OCI-LY3 (cell line): ENCODE results near the gene ZNF275.

ENCODE experiments used
- H2AFZ ChIP-seq: fragments of 200-600, 300-600 bp; shearing (Covaris generic); 2 replicates; pipeline ENCODE4 v1.6.0; 2014; ENCODE audit warnings: antibody characterized with exemption, low read depth, low read length
- H3K27ac ChIP-seq: fragments of 200-600, 300-600 bp; sonication (generic); 2 replicates; pipeline ENCODE4 v1.5.1; 2014; ENCODE audit warnings: mild to moderate bottlenecking, low read length, moderate library complexity, mixed read lengths
- H3K27me3 ChIP-seq: fragments of 200-600, 300-600 bp; sonication (generic); 2 replicates; pipeline ENCODE4 v1.6.1; 2014; ENCODE audit warnings: low read depth, low read length, mixed read lengths
- H3K36me3 ChIP-seq: fragments of 200-600, 300-600 bp; sonication (generic); replicated peaks from 2 replicates; pipeline ENCODE3; 2014; ENCODE audit warnings: low read depth, low read length, mixed read lengths
- H3K4me1 ChIP-seq: fragments of 300-600, 200-600 bp; sonication (generic); 2 replicates; pipeline ENCODE4 v1.6.1; 2014; ENCODE audit warnings: low read length, mixed read lengths
- H3K4me2 ChIP-seq: fragments of 200-600, 300-600 bp; sonication (generic); 2 replicates; pipeline ENCODE4 v1.6.1; 2014; ENCODE audit warnings: low read length, mixed read lengths
- H3K4me3 ChIP-seq: fragments of 300-600, 200-600 bp; sonication (generic); 2 replicates; pipeline ENCODE4 v1.5.1; 2014; ENCODE audit warnings: antibody characterized with exemption, mild to moderate bottlenecking, low read length, moderate library complexity
- H3K79me2 ChIP-seq: fragments of 300-600, 200-600 bp; shearing (Covaris generic); 2 replicates; pipeline ENCODE4 v1.6.1; 2014; ENCODE audit warnings: mild to moderate bottlenecking, low read length, mixed read lengths
- H3K9ac ChIP-seq: fragments of 300-600, 200-600 bp; shearing (Covaris generic); 2 replicates; pipeline ENCODE4 v1.6.0; 2014; ENCODE audit warnings: mild to moderate bottlenecking, low read length, moderate library complexity
- H3K9me3 ChIP-seq: fragments of 200-600, 300-600 bp; shearing (Covaris generic); 2 replicates; pipeline ENCODE4 v1.6.1; 2014; ENCODE audit warnings: low read length, mixed read lengths; ENCODE audit not compliant: insufficient read depth
- H4K20me1 ChIP-seq: fragments of 200-600, 300-600 bp; sonication (generic); 2 replicates; pipeline ENCODE4 v1.6.1; 2016; ENCODE audit warnings: low read length, mixed read lengths; ENCODE audit not compliant: insufficient read depth
- EZH2phosphoT487 ChIP-seq: fragments of 200-600 bp; shearing (Covaris generic); IDR thresholded peaks from 2 replicates; pipeline ENCODE4 v1.6.1; 2018; ENCODE audit warnings: antibody characterized with exemption, mixed run types, low read depth
- TF ChIP-seq, protein P1 (sequence below): fragments of 200-600, 300-600 bp; sonication (generic); IDR thresholded peaks from 2 replicates; pipeline ENCODE4 v1.5.1; 2014; ENCODE audit warnings: antibody characterized with exemption, low read length, low read depth

Gene ZNF275

DNA sequence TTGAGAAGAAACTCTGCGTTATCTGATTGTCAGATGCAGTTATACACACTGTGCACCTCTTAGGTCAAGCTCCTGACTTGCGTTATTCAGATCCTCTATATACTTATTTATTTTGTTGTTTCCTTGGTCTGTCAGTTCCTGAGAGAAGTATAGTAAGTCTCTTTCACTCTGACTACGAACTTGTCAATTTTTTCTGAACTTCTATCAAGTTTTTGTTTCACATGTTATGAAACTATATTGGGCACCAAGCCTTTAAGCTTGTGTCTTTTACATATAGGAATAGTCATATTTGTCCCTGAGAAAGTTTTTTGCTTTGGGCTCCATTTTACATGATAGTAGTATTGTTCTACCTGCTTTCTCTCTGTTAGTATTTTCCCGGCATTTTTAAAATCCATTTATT lies 31.7 kb downstream of the ZNF275 start:
- H3K27me3 ChIP-seq = no peaks in the 10 kb centered on the region
- no peak for TF ChIP-seq EZH2phosphoT487
- TF ChIP-seq, protein P1, sequence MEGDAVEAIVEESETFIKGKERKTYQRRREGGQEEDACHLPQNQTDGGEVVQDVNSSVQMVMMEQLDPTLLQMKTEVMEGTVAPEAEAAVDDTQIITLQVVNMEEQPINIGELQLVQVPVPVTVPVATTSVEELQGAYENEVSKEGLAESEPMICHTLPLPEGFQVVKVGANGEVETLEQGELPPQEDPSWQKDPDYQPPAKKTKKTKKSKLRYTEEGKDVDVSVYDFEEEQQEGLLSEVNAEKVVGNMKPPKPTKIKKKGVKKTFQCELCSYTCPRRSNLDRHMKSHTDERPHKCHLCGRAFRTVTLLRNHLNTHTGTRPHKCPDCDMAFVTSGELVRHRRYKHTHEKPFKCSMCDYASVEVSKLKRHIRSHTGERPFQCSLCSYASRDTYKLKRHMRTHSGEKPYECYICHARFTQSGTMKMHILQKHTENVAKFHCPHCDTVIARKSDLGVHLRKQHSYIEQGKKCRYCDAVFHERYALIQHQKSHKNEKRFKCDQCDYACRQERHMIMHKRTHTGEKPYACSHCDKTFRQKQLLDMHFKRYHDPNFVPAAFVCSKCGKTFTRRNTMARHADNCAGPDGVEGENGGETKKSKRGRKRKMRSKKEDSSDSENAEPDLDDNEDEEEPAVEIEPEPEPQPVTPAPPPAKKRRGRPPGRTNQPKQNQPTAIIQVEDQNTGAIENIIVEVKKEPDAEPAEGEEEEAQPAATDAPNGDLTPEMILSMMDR = no peak
- no peaks in the 10 kb centered on the region for H3K36me3 ChIP-seq
- H3K4me2 ChIP-seq = no peak overlapping the region
- no peaks in the 10 kb centered on the region for H3K9me3 ChIP-seq
- no peak overlapping the region for H2AFZ ChIP-seq
- no peaks in the 10 kb centered on the region for H4K20me1 ChIP-seq
- H3K27ac ChIP-seq = no peak overlapping the region
- H3K9ac ChIP-seq = no peak overlapping the region
- H3K4me1 ChIP-seq = peaks cover 6% of the 10 kb centered on the region
- no peak overlapping the region for H3K4me3 ChIP-seq
- H3K79me2 ChIP-seq = no peaks in the 10 kb centered on the region

DNA sequence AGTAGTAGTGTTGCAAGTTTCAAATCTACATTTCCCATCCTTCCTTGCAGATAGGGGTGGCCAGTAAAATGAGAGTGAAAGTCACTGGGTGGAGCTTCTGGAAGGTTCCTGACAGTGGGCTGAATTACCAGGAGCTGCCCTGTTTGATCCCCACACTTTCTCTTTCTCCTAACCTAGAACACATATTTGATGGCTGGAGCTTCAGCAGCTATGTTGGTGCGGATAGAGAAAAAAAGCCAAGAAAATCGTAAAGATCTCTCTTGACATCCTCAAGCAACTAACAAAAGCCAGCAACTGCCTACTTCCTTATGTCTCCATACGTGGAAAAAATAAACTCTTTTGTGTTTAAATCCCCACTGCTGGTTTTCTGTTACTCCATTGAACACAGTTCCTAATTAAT lies 32.2 kb downstream of the ZNF275 start:
- Histone ChIP-seq H4K20me1 (no peaks in the 10 kb centered on the region), H3K27me3 (no peaks in the 10 kb centered on the region)
- TF ChIP-seq, protein P1 = no peak
- no peak for TF ChIP-seq EZH2phosphoT487

DNA sequence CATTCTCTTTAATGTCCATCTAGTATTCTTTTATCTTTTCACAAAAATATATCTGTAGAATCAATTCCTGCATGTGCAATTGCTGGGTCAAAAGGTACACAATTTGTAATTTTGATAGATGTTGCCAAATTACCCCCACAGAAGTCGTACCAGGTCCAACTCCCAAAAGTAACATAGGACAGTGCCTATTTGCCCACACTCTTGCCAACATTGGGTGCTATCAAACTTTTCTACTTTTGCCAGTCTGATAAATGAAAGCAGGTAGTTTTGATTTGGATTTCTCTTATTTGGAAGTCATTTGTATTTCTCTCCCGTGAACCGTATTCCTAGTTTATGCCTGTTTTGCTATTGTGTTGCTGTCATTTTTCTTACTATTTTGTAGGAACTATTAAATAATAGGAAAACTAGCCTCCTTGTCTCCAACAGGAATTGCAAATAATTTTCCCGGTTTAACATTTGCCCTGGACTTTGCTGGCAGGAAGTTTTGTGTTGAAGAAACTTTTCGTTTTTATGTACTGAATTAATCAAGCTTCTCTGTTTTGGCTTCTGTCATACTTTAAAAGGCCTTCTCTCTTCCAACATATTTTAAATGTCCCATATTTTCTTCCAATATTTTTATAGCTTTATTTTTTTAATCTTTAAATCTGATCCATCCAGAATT lies 33.1 kb downstream of the ZNF275 start:
- Histone ChIP-seq H3K4me3 (no peak overlapping the region), H4K20me1 (no peaks in the 10 kb centered on the region), H2AFZ (no peak overlapping the region), H3K36me3 (no peaks in the 10 kb centered on the region), H3K27ac (no peak overlapping the region), H3K27me3 (no peaks in the 10 kb centered on the region), H3K9me3 (no peaks in the 10 kb centered on the region), H3K79me2 (no peaks in the 10 kb centered on the region), H3K9ac (no peak overlapping the region), H3K4me1 (peaks cover 8% of the 10 kb centered on the region), H3K4me2 (no peak overlapping the region)
- TF ChIP-seq, protein P1 = no peak
- TF ChIP-seq EZH2phosphoT487 = no peak

More for the DNA sequence above, 32.2 kb downstream of the ZNF275 start:
- Histone ChIP-seq H3K36me3 (no peaks in the 10 kb centered on the region), H3K9ac (no peak overlapping the region), H3K27ac (no peak overlapping the region), H3K4me2 (no peak overlapping the region), H3K9me3 (no peaks in the 10 kb centered on the region), H2AFZ (no peak overlapping the region), H3K79me2 (no peaks in the 10 kb centered on the region), H3K4me3 (no peak overlapping the region), H3K4me1 (peaks cover 8% of the 10 kb centered on the region)

DNA sequence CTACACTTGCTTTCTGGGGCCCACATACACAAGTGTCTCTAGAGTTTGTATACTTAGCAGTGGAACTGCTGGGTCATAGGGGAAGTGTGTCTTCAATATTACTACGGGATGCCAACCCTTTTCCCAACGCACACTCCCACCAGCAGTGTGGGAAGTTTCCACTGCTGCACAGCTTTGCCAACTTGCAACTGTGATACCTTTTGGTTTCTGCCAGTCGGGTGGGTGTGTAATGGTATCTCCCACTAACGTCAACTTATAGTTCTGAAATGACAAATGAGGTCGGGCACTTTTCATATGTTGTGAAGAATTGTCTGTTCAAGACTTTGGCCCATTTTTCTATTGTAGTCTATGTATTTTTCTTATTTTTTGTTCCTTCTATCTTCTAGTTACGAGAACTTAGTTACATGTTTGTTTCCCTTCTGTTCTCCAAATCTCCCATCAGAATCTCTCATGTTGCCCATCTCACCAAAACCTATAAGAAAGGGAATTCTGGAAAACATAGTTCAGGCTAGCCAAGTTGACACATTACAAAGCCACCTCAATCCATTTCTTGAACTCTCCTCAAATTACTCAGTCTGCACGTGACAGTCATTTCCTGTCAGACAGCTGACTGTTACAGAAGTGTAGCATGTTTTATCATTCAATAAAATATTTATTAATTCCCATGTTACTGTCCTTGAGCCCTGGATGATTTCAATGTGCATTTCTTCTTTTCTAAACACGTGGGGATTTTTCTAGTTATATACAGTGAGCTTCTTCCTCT lies 36.5 kb downstream of the ZNF275 start:
- Histone ChIP-seq H3K4me3 (no peak overlapping the region), H3K79me2 (no peaks in the 10 kb centered on the region), H2AFZ (no peak overlapping the region), H4K20me1 (no peaks in the 10 kb centered on the region), H3K4me1 (peaks cover 8% of the 10 kb centered on the region), H3K4me2 (no peak overlapping the region), H3K36me3 (no peaks in the 10 kb centered on the region), H3K9ac (no peak overlapping the region), H3K9me3 (no peaks in the 10 kb centered on the region), H3K27ac (no peak overlapping the region), H3K27me3 (no peaks in the 10 kb centered on the region)
- no peak for TF ChIP-seq EZH2phosphoT487
- TF ChIP-seq, protein P1 = no peak
